ENCODE results near the gene PDE4D.

Gene PDE4D

DNA sequence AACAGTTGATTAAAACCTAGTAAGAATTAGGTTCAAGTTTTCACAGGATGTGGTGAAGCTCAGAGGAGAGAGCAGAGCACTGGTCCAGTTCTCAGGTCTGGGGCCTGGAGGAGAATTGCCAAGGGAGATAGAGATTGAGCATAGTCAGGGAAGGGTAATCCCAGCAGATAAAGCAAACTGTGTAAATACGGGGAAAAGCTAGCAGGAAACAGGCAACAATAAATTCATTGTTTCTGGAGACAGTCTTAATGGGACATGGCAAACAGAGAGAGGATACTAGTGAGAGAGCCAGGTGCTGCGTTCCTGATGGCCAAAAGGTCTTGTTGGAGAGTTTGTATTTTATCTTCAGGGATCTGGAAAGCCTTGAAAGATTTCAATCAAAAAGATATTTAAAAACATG is 333.0 kb downstream of the PDE4D start:
- DNase-seq (ENCODE audit: low read depth in 2 of 3, low spot score in 2 of 3) = no peak

DNA sequence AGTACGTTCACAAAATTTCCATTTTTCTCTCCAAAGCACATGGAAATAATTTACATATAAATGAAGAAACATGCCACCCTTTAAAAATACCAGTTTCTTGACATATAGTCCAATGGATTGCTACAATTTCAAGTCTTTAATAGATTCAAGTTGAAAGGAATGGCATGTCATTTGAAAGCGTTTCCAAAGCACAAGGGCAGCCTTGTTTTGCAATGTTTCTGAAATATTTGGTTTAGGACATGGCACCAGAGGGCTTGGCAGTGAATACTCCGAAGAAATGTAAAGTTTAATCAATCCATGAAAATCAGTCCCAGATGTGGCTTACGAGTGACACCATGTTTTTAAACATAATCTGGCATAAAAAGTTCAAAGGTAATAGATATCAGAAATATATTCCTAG is 333.7 kb downstream of the PDE4D start:
- DNase-seq (ENCODE audit: low read depth in 2 of 3, low spot score in 2 of 3) = no peak

DNA sequence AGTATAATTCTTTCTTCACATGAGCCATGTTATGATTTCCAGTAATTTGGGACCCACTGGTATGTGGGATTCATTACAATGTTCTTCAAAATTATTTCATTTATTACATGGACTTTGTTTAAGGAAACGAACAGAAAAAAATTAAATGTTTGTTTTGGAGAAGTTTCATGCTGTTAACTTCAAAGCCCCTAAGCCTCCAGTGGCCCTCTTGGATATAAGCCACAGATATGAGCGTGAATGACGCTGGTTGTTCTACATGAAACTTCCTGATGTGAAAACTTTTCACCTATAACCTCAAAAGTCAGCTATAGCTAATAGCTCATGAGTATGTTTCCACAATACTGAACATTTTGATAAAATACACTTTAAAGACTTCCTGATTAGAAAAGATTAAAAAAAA is 334.2 kb downstream of the PDE4D start:
- DNase-seq (ENCODE audit: low read depth in 2 of 3, low spot score in 2 of 3) = no peak

DNA sequence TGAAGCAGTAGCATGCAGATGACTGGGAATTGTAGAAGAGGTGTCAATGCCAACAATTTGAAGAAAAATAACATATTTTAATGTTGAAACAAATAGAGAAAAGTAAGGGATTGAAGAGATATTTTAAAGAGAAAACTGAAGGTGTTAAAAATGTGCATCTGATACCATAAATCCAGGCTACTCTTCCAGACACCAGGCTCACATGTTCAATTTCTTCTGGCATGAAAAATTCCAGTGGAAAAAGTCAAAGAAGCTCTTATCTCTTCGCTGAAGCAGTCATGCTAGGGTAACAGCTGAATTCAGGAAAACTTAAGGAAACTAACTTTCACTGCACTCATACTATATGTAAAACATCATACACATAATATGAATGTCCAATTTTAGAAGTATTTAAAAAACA is 335.0 kb downstream of the PDE4D start:
- no peak for DNase-seq (ENCODE audit: low read depth in 2 of 3, low spot score in 2 of 3)

DNA sequence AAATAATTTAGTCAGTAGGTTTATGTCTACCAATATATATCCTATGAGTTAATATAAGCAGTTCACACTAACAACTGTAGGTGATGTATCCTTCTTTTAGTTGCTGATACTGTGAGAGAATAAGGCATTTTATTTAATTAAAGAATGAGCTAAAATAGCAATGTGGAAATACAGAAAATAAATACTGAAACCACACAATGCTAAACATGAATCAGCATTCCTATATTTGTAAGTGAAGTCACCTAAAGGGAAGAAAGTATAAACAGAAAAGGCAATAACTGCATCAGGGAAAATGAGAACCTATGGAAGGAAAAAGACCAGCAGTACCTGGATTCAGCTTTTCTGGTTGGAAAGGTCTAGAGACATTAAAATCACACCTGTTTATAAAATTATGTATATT is 336.0 kb downstream of the PDE4D start:
- no peak for DNase-seq (ENCODE audit: low read depth in 2 of 3, low spot score in 2 of 3)

DNA sequence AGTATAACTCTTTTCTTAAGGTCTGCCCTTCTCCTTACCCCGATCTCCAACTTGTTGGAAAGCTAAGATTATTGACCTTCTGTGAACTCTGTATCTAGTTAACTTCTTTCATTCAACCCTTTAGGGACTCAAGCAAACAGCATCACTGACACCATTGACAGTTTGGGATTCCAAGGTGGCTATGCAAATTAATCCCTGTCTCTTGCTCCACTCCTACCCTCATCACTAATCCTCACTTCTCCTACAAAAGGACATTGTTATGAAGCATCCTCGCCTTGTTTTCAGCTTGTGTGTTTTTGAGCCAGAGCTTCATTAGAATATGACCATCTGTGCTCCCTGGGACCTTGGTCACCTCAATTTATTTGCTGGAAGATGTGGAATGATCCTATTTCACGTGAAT is 337.9 kb downstream of the PDE4D start:
- DNase-seq (ENCODE audit: low read depth in 2 of 3, low spot score in 2 of 3) = no peak

DNA sequence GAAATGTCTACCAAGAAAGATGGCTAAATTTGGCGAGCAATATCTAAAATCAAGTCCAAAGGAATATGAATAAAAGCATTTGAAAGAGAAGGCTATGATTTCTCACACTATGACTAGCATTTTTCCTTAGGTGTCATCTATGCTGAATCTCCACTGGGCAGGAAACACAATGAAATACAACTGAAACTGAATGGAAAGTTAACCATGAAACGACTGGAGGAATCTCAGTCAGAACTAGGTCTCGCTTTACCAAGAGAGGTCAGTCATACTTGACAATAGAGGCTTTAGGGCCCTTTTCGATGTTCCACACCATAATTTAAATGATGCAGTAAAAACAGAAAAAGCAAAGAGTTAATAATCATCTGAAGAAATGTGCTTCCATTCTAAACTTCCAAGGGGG is 339.0 kb downstream of the PDE4D start:
- DNase-seq (ENCODE audit: low read depth in 2 of 3, low spot score in 2 of 3) = no peak

DNA sequence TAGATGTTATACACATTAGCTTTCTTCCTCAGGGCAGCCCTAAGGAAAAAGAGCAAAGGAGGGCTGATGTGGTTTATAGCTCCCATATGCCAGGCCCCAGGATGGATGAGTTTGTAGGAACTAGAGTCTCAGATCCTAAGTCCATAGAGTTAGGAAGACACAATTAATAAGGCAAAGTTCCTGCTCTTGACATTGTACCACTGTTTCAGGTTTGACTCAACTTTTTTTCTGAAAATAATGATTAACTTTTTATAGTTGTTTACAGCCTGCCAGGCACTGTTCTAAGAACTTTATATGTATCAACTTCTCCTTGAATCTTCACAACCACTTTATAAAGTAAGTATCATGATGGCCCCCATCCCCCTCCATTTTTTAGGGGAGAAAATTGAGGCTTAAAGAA is 339.5 kb downstream of the PDE4D start:
- no peak for DNase-seq (ENCODE audit: low read depth in 2 of 3, low spot score in 2 of 3)

DNA sequence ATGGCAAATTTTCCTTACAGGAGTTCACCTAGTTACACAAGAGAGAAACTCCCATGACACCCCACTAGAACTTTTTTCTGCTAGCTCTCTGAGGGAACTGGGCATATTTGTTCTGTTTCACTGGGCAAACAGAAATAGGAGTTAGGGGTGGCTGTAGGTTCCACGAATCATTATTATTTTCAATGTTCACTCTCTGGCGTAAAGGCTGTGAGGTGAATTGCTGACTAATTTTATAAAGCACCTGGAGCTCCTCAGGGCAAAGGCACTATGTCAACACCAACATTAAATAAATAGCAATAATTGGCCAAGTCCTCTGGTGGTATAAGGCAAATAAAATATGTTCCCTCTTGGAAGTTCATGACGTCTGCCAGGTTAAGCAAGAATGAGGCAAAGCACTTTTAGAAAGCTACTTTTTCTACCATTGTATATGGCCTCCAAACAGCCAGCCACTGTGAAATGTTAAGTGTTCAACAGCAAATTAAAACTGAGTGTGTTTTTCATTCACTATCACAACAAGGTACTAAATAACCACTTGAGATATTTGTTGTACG is 344.6 kb downstream of the PDE4D start:
- no peak for DNase-seq (ENCODE audit: low read depth in 2 of 3, low spot score in 2 of 3)

DNA sequence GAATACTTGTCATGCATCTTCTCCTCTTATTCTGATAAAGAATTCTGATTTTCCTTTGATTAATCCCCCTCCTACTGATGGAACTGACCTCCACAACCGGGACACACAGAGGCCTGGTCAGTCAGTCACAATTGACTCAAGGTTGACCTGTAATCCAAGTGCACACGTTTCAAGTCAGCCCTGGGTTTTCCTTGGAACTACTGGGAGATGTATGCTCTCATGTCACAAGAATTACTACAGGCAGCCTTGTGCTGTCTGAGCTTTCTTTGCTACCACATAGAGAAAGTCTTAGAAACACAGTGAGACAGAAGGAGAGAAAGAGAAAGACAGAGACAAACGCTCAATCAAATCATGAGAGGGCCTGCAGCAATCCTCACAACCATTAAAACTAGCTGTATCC is 345.8 kb downstream of the PDE4D start:
- DNase-seq (ENCODE audit: low read depth in 2 of 3, low spot score in 2 of 3) = no peak

DNA sequence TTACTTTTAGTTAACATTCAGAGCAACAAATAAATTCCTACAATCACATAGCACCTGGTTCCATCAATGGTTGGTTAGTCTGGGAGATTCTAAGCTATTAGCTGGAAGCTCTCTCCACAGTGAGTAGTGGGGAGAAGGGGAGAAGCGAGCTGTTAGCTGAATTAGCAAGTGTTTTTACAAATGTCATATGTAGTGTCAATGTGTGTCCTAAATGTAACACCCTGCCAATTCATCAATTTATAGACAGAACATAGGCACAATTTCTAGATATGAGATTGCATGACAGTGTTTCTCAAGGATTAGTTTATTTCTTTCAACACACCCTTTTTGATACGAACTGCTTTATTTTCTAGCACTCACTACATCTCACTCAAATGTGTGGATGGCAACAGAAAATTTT is 349.0 kb downstream of the PDE4D start:
- DNase-seq (ENCODE audit: low read depth in 2 of 3, low spot score in 2 of 3) = no peak

DNA sequence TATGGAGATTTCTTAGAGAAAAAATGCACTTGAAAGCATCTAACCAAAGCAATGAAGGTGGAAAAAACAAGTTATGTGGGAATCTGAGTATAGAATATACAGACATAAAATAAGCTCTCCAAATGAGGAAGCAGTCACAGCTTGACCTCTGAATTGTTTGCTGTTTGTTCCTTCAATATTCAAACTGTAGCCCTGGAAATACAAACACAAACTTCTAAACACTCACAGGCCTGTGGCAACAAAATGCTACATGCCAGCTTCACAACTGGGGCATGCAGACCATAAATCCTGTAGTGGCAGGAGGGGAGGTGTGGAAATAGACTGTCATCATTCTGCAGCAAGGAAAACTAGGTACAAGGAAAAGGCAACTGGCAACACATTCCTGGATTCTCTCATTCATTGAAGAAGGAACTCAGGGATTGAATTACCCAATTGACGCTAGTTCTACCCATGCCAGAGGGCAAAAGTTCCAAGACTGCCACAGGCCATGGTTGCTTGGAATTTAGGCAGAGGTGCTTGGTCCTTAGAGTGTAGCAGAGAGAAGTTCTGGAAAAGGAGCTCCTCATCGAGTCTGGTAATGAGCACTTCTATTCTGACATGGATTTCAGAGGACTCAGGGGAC is 349.6 kb downstream of the PDE4D start:
- DNase-seq (ENCODE audit: low read depth in 2 of 3, low spot score in 2 of 3) = no peak

DNA sequence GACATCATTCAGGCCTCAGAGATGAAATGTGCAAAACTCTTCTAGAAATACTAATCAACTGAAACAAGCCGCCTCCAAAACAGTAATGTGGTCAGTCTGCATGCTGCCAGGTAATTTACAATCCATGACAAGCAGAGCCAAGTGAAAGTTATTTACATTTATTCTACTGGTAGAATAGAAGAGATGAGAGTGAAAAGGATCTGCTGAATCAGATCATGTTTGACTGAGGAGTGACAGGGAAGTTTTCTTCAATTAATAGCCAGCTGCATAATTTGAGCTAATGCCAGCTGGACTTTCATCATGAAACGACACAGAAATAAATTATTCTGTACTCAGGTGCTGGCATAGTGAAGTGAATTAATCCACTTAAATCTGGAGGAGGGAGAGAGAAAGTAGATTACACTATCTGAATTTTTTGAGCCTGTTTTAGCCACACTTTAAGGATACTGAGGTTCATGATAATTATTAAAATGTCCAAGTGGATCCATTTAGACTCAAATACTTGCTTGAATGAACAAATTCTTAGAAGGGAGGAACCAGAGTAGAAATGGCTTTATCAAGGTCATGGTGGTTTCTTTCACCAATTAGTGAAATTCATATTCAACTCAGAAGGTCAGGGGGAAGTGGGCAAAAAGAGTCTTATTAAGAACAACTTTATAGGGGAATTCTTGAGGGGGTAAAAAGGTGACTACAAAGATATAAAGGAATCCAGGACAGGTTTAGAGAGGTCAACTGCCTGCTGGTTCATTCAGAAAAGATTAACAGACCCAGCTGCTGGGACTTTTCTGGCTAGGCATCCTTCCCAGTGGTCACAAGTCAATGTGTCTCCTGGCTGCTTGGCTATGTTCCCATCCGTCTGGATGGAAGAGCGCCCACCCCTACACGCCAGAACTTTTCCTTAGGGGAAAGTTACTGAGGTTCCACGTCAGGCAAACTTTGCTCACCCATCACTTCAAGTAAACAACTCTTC is 350.4 kb downstream of the PDE4D start:
- no peak for DNase-seq (ENCODE audit: low read depth in 2 of 3, low spot score in 2 of 3)

DNA sequence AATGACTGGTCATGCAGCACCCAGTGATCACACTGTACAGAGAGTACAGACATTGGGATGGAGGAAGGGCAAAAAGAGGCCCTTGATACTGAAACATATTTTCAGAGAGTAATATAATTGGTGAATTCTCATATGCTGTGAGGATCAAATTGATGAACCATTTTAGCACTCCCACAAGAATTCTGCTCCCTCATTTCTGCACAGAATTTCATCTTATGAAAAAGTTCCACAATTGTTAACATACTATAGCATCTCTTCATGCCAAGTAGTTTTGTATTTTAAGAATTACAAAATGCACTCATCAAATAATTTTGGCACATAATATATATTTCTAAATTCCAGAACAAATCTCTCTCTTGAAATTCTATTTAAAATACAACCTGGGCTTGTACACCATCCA is 351.2 kb downstream of the PDE4D start:
- DNase-seq (ENCODE audit: low read depth in 2 of 3, low spot score in 2 of 3) = no peak

DNA sequence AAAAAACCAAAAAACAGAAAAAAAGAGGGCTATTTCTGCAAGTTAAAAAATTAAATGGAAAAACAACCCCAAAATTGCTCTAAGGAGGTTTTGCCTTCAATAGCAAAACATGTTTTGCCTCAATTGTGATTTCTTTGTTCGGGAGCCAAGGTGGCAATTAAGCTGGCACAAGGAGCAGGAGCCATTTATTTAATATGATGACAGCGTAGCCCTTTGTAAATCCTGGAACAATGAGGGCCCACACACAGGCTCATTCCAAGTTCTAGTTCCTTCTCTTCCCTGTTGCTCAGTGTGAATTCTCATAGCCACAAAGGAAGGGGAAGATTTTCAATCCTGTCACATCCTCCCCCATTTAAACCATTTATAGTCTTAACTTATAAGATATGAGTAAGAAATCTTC is 353.2 kb downstream of the PDE4D start:
- no peak for DNase-seq (ENCODE audit: low read depth in 2 of 3, low spot score in 2 of 3)

DNA sequence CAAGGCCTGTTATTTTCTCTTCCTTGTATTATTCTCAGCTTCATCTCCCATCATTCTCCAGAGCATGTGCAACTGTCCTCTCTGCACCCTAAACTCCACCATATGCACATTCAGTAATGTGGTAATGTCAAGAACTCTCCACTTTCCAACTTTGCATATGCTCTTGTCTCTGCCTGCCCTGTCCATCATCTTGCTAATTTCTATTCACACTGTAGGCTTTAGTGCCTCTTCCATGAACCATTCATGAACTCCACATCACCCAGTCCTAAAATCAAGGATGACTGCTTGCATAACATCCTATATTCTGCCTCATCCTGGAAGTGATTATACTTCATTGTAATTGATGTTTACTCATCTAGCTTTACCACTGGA is 354.8 kb downstream of the PDE4D start:
- no peak for DNase-seq (ENCODE audit: low read depth in 2 of 3, low spot score in 2 of 3)

DNA sequence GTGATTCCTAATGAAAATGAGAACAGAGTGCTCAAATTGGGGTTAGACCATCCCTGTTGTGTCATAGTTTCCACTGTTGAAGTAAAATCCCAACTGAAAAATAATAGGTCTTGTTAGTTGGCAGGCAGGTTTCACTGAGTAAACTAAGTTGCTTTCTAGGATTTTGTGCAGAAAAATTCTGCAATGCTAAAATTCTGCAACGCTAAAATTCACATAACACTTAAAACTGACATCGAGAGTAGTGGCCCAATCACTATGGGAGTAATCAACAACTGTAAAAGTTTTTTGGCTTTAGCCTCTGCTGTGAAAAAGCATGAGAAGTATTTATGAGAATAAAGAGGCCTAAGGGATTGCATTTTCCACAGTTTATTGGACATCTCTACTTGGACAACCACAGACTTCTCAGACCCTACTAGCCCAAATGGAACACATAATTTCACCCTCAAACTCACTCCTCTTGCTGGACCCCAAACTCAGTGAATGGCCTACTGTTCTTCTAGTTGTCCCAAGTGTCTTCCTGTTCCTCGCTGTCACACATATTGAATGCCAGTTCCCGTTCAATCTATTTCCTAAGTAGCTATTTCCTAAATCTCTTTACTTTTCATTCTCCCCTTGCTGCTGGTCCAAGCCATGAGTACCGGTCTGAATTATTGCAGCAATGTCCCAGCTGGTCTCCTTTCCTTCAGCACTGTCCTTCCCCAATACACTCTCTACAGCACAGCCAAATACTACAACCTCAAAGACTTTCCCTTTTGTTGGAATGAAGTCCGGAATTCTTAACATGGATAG is 355.4 kb downstream of the PDE4D start:
- no peak for DNase-seq (ENCODE audit: low read depth in 2 of 3, low spot score in 2 of 3)

DNA sequence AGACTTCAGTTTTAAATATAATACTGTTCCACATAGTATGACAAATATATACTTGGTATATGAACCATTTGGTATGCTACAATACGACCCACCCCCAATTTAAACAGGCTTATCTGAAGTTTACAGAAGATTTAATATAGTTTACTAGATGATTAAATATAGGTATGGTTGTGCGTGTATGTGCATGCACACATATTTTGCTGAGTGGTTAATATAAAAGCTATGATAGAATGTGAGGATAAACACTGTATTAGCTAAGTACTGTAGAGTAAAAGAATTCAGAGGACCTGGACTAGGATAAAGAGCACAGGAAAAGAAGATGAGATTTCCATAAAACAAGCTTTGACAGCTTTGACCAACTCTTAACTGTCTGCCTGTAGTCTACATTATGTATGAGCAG is 356.7 kb downstream of the PDE4D start:
- DNase-seq (ENCODE audit: low read depth in 2 of 3, low spot score in 2 of 3) = no peak

DNA sequence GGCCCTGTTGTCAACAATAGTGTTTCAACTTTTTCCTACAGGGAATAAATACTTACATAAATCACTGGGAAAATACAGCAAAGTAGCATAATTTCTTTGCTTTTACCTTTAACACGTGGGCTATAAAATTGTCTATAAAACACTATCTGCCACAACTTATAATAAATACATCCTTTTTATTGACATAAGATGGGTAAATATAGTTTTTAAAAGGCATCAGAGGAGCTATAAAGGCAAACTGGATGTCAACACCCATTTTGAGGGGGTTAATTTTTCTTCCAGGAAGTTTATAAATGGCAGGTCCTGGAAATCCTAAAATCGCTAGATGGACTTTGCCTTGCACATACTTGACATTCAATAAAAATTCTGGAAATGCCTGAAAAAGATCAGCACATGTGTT is 358.0 kb downstream of the PDE4D start:
- no peak for DNase-seq (ENCODE audit: low read depth in 2 of 3, low spot score in 2 of 3)

DNA sequence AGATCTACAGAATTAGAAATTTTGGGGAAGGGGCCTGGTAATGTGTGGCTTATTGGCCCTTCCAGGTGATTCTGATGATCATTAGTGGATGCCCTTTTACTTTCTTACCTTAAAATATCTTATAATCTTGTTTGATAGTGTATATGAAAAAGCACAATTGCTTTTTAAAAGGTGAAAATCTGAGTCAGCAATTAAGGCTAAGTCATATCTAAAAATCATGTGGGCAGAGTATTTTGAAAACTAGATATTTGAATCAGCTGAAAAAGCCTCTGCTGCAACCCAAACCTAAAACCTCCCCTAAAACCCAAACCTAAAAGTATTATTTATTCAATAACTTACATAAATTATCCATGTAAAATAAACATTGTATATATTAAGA is 359.8 kb downstream of the PDE4D start:
- DNase-seq (ENCODE audit: low read depth in 2 of 3, low spot score in 2 of 3) = no peak

DNA sequence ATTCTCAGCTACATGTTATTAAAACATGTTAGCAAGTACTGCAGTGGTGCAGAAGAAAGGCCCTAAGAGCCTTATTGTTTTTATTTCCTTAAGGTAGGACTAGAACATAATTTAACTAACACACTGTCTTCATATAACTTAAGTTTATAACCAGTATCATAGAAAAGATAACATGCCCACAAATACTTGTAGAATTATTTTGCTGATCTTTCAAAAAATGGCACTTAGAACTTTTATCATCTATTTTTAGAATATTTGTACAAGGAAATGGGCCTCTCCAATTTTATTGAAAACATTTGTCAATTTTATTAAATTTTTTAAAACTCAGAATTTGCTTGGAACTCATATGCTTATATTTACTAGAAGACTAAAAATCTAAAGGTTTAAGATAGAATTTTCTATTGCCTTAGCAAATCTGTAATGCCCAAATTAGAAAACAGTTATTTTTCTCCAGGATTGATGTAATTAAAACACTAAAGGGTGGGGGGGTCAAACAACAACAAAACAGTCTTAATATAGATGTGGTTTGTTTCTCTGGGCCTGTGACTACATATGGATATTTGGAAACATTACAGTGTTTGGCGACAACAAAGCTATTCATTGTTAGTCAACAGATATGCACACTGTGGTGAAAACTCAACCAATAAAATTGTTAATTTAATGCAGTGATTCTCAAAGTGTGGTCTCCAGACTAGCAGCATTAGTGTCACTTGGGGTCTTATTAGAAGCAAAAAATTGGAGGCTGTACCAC is 360.4 kb downstream of the PDE4D start:
- no peak for DNase-seq (ENCODE audit: low read depth in 2 of 3, low spot score in 2 of 3)
